GM12801 (cell line): ENCODE data around the gene CRYZL1.

Experiments used
- CTCF ChIP-seq: IDR thresholded peaks from one replicate; pipeline ENCODE4 v1.5.1; 2011; ENCODE audit warnings: control low read depth; ENCODE audit not compliant: insufficient read length; ENCODE audit errors: extremely low read depth

The CRYZL1 gene

GRCh38 chr21:33611006-33611744, 30.4 kb downstream of the CRYZL1 start:
- TF ChIP-seq CTCF, result no peak

- TF ChIP-seq CTCF, result no peak
Measured at GRCh38 chr21:33608559-33608958, 33.0 kb downstream of the CRYZL1 start.

- TF ChIP-seq CTCF, result no peak
Measured at GRCh38 chr21:33598051-33598450, 43.5 kb downstream of the CRYZL1 start.

- no peak for TF ChIP-seq CTCF
Measured at GRCh38 chr21:33588485-33589335, 52.8 kb downstream of the CRYZL1 start, which contains the start of gene DONSON. TSS of gene DONSON (minus strand) at chr21:33588684. CDS start at chr21:33588641, 43 bp downstream.

GRCh38 chr21:33587792-33588484, 53.6 kb downstream of the CRYZL1 start:
- no peak for TF ChIP-seq CTCF

- no peak for TF ChIP-seq CTCF
Measured at GRCh38 chr21:33586927-33587326, 54.6 kb downstream of the CRYZL1 start.

GRCh38 chr21:33584455-33584854, 57.1 kb downstream of the CRYZL1 start:
- no peak for TF ChIP-seq CTCF
